Measurements from ENCODE around the gene ACKR4.
"Not testable (repeated sequence)": the region's sequence is repeated elsewhere in the genome, so short reads cannot be mapped to it uniquely, and the experiment has no call there.

Gene ACKR4

GRCh38 chr3:132598181-132598580 lies 1.1 kb downstream of the ACKR4 start:
- Histone ChIP-seq H2BK120ac (ENCODE audit: insufficient read depth, low read length, poor library complexity) (no peak overlapping the region), H2AK5ac (ENCODE audit: low read length) (no peak overlapping the region), H3K23ac (ENCODE audit: low read length) (no peak overlapping the region), H4K91ac (ENCODE audit: low read depth, low read length) (no peak overlapping the region), H3K14ac (ENCODE audit: low read length) (no peak overlapping the region), H3K9ac (ENCODE audit: low read length) (no peak overlapping the region), H4K12ac (ENCODE audit: low read depth, low read length) (no peak overlapping the region), H3K9me3 (ENCODE audit: insufficient read depth, low read depth, low read length) (no peaks in the 10 kb centered on the region), H3K79me2 (ENCODE audit: control insufficient read depth, insufficient read depth, low read length, poor library complexity) (no peaks in the 10 kb centered on the region), H3K79me1 (ENCODE audit: low read length) (no peaks in the 10 kb centered on the region), H2BK5ac (ENCODE audit: low read depth, low read length, poor library complexity) (no peak overlapping the region), H3K4me2 (ENCODE audit: low read length) (no peak overlapping the region), H2AFZ (ENCODE audit: insufficient read depth, low read length, poor library complexity) (no peak overlapping the region), H3K18ac (ENCODE audit: low read length) (no peak overlapping the region), H4K8ac (ENCODE audit: low read depth, low read length) (no peak overlapping the region), H3K36me3 (ENCODE audit: control insufficient read depth in 1 of 2, insufficient read depth in 2 of 2, low read length in 2 of 2) (no peaks in the 10 kb centered on the region), H2BK12ac (ENCODE audit: low read length) (no peak overlapping the region), H3K4me3 (ENCODE audit: low read depth, low read length) (no peak overlapping the region), H3K27me3 (ENCODE audit: insufficient read depth, low read length) (no peaks in the 10 kb centered on the region), H3K4ac (ENCODE audit: low read depth, low read length) (no peak overlapping the region), H3K27ac (ENCODE audit: low read depth, low read length) (no peak overlapping the region), H3K4me1 (ENCODE audit: control insufficient read depth in 1 of 2, insufficient read depth in 2 of 2, low read length in 2 of 2) (peaks cover 0 to 2% of the 10 kb centered on the region in 2 experiments)
- DNase-seq = no peak
- WGBS (ENCODE audit: extremely low coverage, insufficient coverage, insufficient read length) = no CpG with 5 or more reads among the region's 3 CpGs

- H4K8ac ChIP-seq (ENCODE audit: low read depth, low read length); H3K18ac ChIP-seq (ENCODE audit: low read length); H3K4me3 ChIP-seq (ENCODE audit: low read depth, low read length); H3K4ac ChIP-seq (ENCODE audit: low read depth, low read length); H4K91ac ChIP-seq (ENCODE audit: low read depth, low read length); H3K9ac ChIP-seq (ENCODE audit: low read length); H2AFZ ChIP-seq (ENCODE audit: insufficient read depth, low read length, poor library complexity); H3K9me3 ChIP-seq (ENCODE audit: insufficient read depth, low read depth, low read length); H2BK120ac ChIP-seq (ENCODE audit: insufficient read depth, low read length, poor library complexity); H3K4me2 ChIP-seq (ENCODE audit: low read length); H2BK5ac ChIP-seq (ENCODE audit: low read depth, low read length, poor library complexity); DNase-seq; H3K79me2 ChIP-seq (ENCODE audit: control insufficient read depth, insufficient read depth, low read length, poor library complexity); H3K14ac ChIP-seq (ENCODE audit: low read length); H2AK5ac ChIP-seq (ENCODE audit: low read length); H2BK12ac ChIP-seq (ENCODE audit: low read length); H3K79me1 ChIP-seq (ENCODE audit: low read length); H3K27ac ChIP-seq (ENCODE audit: low read depth, low read length); H3K23ac ChIP-seq (ENCODE audit: low read length); H4K12ac ChIP-seq (ENCODE audit: low read depth, low read length); H3K4me1 ChIP-seq (ENCODE audit: control insufficient read depth in 1 of 2, insufficient read depth in 2 of 2, low read length in 2 of 2); H3K36me3 ChIP-seq (ENCODE audit: control insufficient read depth in 1 of 2, insufficient read depth in 2 of 2, low read length in 2 of 2); H3K27me3 ChIP-seq (ENCODE audit: insufficient read depth, low read length): not testable (repeated sequence)
- no CpG with 5 or more reads among the region's 1 CpG for WGBS (ENCODE audit: extremely low coverage, insufficient coverage, insufficient read length)
Measured at GRCh38 chr3:132600614-132601013, 3.5 kb downstream of the ACKR4 start.

- Histone ChIP-seq H3K27me3 (ENCODE audit: insufficient read depth, low read length) (no peaks in the 10 kb centered on the region), H2AK5ac (ENCODE audit: low read length) (no peak overlapping the region), H2BK5ac (ENCODE audit: low read depth, low read length, poor library complexity) (no peak overlapping the region), H3K79me2 (ENCODE audit: control insufficient read depth, insufficient read depth, low read length, poor library complexity) (no peaks in the 10 kb centered on the region), H2BK12ac (ENCODE audit: low read length) (no peak overlapping the region), H3K4me3 (ENCODE audit: low read depth, low read length) (no peak overlapping the region), H4K8ac (ENCODE audit: low read depth, low read length) (no peak overlapping the region), H3K4ac (ENCODE audit: low read depth, low read length) (no peak overlapping the region), H3K9ac (ENCODE audit: low read length) (no peak overlapping the region), H3K27ac (ENCODE audit: low read depth, low read length) (no peak overlapping the region), H2AFZ (ENCODE audit: insufficient read depth, low read length, poor library complexity) (no peak overlapping the region), H3K23ac (ENCODE audit: low read length) (no peak overlapping the region), H4K12ac (ENCODE audit: low read depth, low read length) (no peak overlapping the region), H3K9me3 (ENCODE audit: insufficient read depth, low read depth, low read length) (no peaks in the 10 kb centered on the region), H3K4me1 (ENCODE audit: control insufficient read depth in 1 of 2, insufficient read depth in 2 of 2, low read length in 2 of 2) (no peaks in the 10 kb centered on the region), H3K36me3 (ENCODE audit: control insufficient read depth in 1 of 2, insufficient read depth in 2 of 2, low read length in 2 of 2) (peaks cover 0 to 3% of the 10 kb centered on the region in 2 experiments), H3K4me2 (ENCODE audit: low read length) (no peak overlapping the region), H4K91ac (ENCODE audit: low read depth, low read length) (no peak overlapping the region), H3K18ac (ENCODE audit: low read length) (no peak overlapping the region), H3K79me1 (ENCODE audit: low read length) (no peaks in the 10 kb centered on the region), H2BK120ac (ENCODE audit: insufficient read depth, low read length, poor library complexity) (no peak overlapping the region), H3K14ac (ENCODE audit: low read length) (no peak overlapping the region)
- no CpG with 5 or more reads among the region's 2 CpGs for WGBS (ENCODE audit: extremely low coverage, insufficient coverage, insufficient read length)
- peak; percentile 13 to 66 for DNase-seq
Measured at GRCh38 chr3:132605374-132605792, 8.3 kb downstream of the ACKR4 start.

- peak; percentile 6 to 69 for DNase-seq
- no CpG with 5 or more reads among the region's 1 CpG for WGBS (ENCODE audit: extremely low coverage, insufficient coverage, insufficient read length)
- H3K9ac ChIP-seq (ENCODE audit: low read length) = no peak overlapping the region
- H3K79me1 ChIP-seq (ENCODE audit: low read length) = no peaks in the 10 kb centered on the region
- H3K4me2 ChIP-seq (ENCODE audit: low read length) = no peak overlapping the region
- H4K8ac ChIP-seq (ENCODE audit: low read depth, low read length) = no peak overlapping the region
- H3K27me3 ChIP-seq (ENCODE audit: insufficient read depth, low read length) = no peaks in the 10 kb centered on the region
- H3K36me3 ChIP-seq (ENCODE audit: control insufficient read depth in 1 of 2, insufficient read depth in 2 of 2, low read length in 2 of 2) = peaks cover 0 to 3% of the 10 kb centered on the region in 2 experiments
- H2AFZ ChIP-seq (ENCODE audit: insufficient read depth, low read length, poor library complexity) = no peak overlapping the region
- no peaks in the 10 kb centered on the region for H3K4me1 ChIP-seq (ENCODE audit: control insufficient read depth in 1 of 2, insufficient read depth in 2 of 2, low read length in 2 of 2)
- no peaks in the 10 kb centered on the region for H3K9me3 ChIP-seq (ENCODE audit: insufficient read depth, low read depth, low read length)
- no peak overlapping the region for H3K14ac ChIP-seq (ENCODE audit: low read length)
- no peak overlapping the region for H3K4me3 ChIP-seq (ENCODE audit: low read depth, low read length)
- H3K27ac ChIP-seq (ENCODE audit: low read depth, low read length) = no peak overlapping the region
- no peak overlapping the region for H2BK5ac ChIP-seq (ENCODE audit: low read depth, low read length, poor library complexity)
- H3K23ac ChIP-seq (ENCODE audit: low read length) = no peak overlapping the region
- H3K79me2 ChIP-seq (ENCODE audit: control insufficient read depth, insufficient read depth, low read length, poor library complexity) = no peaks in the 10 kb centered on the region
- no peak overlapping the region for H3K18ac ChIP-seq (ENCODE audit: low read length)
- H4K12ac ChIP-seq (ENCODE audit: low read depth, low read length) = no peak overlapping the region
- H4K91ac ChIP-seq (ENCODE audit: low read depth, low read length) = no peak overlapping the region
- H2AK5ac ChIP-seq (ENCODE audit: low read length) = no peak overlapping the region
- no peak overlapping the region for H2BK120ac ChIP-seq (ENCODE audit: insufficient read depth, low read length, poor library complexity)
- no peak overlapping the region for H3K4ac ChIP-seq (ENCODE audit: low read depth, low read length)
- no peak overlapping the region for H2BK12ac ChIP-seq (ENCODE audit: low read length)
Measured at GRCh38 chr3:132606085-132606484, 9.0 kb downstream of the ACKR4 start.
